GM19397 (cell line): ENCODE results near the gene ODF2L.
"Not testable (repeated sequence)": the region's sequence is repeated elsewhere in the genome, so short reads cannot be mapped to it uniquely, and the experiment has no call there.

Experiments
- ATAC-seq: cut with Tn5 transposase; IDR thresholded peaks from one replicate; pipeline ENCODE4 v1.9.1; 2021; ENCODE audit warnings: mild to moderate bottlenecking, moderate library complexity; ENCODE audit not compliant: unreplicated experiment

ODF2L gene

DNA sequence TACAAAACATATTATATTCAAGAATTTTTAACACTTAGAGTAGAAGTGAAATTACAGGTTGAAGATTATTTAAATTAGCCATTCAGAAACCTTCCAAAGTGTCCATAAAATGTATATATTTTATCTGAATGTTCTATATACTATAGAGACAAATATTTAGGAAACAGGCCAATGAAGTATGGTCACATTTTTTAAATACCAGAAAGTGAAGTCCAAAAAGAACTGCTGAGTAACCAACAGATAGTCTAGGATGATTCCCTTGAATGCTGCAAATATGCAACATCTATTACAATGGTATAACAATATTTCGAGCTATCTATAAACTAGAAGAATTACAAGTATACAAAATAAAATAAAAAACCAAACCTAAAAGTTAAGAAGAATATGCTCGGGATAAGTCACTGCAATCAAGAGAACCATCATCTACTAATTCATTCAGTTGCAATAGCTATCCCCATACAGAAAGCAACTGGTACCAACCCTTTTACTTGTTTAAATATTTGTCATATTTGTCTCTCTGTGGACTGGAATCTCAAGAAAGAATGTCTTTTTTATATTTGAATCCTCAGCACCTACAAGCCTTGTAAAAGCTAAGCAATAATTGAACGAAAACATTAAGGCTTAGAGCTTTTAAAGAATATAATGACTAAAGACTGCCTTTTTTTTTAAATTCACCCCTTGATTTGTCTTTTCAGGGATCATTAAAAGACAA is 8.1 kb downstream of the ODF2L start:
- ATAC-seq = no peak

DNA sequence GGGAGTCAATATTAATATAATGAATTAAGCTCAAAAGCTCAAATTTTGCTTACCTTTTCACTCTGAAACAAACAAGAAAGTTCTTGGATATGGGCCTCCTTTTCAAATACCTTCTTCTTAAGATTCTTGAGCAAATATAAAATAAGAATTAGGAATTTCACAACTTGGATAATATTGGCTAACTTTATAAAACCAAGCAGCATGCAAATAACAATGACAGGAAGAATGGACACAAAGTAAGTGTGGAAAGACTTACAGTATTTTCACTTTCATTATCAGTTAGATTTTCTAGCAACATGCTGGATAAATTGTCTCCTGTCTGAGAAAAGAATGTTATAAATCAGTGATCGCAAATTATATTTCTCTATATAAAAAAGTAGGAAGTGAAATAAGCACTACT is 13.2 kb downstream of the ODF2L start:
- no peak for ATAC-seq

DNA sequence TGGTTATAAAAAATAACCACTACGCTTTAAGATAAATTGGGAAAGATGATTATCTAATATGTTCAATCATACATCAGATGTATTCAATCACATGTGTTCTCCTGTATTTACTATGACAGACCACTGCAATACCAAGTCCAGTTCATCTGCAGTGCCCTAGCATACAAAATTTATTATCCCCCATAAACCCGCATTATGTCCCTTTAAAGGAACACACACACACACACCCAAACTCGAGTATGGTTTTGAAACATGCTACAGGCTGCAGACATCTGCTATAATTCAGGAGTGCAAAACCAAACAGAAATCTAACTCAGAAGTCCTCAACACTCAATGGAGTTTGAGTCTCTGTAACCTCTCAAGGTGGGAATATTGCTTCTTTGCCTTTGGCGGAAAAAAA is 14.9 kb downstream of the ODF2L start:
- no peak for ATAC-seq

DNA sequence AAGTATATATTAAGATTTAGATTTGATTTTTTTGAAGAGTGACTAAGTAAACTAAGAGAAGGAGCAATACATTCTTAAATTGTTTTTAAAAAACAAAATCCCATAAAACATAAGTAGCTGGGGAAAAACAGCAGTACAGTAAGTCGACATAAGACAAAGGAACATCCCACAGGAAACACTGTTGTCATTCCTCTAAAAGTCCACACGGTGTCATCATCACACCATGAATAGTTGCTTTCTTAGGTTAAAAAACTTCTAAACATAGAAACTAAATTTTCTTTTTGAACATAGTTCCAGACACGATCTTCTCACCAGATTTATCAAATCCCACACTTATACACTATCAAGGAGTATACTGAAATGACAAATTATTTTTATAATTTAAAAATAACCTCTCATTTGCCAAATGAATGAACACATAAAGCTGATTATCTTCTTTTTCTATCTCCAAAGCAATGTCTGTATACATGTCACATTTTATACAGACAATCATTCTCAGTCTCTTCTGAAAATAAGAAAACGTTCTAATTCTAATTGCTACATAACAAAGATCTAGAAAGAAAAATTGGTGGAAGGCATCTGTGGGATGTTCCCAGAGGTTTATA is 15.8 kb downstream of the ODF2L start:
- ATAC-seq = no peak

DNA sequence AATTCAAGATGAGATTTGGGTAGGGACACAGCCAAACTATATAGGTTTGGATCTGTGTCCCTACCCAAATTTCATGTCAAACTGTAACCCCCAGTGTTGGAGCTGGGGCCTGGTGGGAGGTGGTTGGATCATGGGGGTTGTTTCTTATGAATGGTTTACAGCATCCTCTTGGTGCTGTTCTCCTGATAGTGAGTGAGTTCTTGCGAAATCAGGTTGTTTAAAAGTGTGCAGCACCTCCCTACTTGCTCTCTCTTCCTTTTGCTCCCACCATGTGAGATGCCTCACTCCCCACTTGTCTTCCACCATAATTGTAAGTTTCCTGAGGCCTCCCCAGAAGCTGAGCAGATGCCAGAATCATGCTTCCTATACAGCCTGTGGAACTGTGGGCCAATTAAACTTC is 17.3 kb downstream of the ODF2L start:
- no peak for ATAC-seq

DNA sequence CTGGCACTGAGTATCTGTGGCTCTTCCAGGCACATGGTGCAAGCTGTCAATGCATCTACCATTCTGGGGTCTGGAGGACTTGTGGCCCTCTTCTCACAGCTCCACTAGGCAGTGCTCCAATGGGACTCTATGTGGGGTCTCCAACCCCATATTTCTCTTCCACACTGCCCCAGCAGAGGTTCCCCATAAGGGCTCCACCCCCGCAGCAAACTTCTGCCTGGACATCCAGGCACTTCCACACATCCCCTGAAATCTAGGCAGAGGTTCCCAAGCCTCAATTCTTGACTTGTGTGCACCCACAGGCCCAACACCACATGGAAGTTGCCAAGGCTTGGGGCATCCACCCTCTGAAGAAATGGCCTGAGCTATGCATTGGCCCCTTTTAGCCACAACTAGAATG is 18.8 kb downstream of the ODF2L start:
- ATAC-seq = no peak

DNA sequence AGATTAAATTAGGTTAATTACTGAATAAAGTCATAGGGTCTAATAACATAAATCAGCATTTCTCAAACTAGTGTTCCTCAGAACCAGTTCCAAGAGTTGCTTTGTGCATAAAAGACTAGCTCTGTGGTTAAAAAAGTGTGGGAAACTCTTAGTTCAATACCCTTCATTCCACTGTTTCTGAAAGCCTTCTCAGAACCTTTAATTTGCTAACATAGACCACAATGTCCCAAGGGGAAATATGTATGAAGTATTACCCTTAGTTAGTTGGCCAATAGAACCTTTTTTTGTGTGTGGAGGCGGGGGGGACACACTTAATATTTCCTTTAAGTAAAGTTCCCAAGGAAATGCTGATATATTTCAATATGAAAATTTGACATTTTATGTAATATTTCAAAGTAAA is 20.4 kb downstream of the ODF2L start:
- ATAC-seq = no peak

DNA sequence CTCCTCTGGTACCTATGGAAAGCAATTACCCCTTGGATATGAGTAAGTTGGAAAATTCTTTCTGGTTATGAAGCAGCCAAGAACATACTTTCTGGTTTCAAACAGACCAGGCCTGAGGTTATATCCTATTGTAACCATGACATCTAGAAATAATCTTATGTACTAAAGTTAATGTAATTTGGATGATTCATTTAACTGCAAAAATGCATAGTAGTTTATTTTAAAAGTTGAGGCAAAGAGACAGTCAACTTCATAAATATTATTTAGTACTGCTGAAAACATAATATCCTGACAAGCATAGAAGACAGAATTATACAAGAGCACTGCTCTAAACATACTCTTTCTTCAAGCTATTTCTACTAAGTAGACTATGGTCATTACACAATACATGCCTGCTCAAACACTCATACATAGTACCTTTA is 25.5 kb downstream of the ODF2L start:
- no peak for ATAC-seq

DNA sequence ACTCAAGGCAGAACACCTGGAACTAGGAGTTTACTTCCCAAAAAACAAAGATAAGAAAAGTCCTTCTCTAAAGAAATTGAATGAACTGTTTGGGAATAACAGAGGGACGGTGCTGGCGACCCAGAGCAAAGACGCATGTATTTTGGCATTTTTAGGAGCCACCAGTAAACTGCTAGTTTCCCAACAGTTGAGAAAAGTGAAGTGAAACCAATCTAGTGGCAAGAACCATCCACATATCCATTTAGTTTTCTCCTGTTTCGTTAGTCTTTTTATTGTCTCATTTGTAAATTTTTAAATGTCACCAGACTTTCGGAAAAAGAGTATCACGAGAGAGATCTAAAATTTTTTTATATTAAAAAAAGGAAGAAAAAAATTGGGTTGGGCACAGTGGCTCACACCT is 30.2 kb downstream of the ODF2L start:
- ATAC-seq = no peak

DNA sequence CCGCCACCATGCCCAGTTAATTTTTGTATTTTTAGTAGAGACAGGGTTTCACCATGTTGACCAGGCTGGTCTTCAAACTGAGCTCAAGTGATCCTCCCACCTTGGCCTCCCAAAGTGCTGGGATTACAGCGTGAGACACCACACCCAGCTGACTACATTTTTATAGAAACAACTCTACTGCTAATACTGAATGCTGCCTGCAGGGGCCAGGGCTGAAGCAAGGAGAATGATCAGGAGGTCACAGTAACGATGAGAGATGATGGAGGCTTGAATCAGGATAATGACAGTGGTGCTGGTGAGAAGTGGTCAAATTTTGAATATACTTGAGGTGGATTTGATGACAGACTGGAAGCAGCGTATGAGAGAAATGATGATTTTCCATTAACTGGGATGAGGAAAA is 33.3 kb downstream of the ODF2L start:
- no peak for ATAC-seq

DNA sequence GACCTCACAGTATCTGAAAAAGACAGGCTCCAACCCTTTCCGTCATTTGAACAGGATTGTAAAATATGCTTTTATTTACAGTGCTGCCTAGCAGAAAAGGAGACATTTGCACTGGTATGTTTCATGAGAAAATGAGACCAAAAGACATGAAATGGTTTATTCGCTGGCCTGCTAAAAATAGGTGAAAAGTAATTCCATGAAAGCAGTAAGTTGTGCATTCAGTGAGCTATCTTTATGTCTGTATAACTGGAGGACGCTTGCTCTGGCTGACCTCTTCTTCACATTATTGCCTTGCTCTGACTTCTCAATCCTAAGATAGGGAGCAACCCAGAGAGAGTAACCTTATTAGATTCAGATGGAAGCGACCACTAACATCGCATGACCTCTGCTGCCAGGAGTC is 38.3 kb downstream of the ODF2L start:
- ATAC-seq = no peak

DNA sequence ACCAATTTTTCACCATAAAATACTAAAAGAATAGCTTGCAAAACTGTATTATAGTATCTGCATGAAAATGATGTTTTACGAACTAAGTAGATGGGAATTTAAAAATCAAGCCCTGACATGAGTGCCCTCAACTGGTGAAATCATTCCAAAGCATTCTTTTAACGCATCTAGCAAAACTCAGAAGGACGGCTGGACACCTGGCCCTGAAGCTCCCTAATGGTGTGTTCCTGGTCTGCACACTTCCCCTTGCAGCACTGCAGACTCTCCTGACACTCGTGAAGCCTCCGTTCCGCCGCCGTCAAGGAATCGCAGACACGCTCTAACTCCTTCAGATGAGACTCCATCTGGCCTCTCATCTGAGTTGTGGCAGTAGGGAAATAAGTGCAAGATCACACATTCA is 39.9 kb downstream of the ODF2L start:
- ATAC-seq = no peak

DNA sequence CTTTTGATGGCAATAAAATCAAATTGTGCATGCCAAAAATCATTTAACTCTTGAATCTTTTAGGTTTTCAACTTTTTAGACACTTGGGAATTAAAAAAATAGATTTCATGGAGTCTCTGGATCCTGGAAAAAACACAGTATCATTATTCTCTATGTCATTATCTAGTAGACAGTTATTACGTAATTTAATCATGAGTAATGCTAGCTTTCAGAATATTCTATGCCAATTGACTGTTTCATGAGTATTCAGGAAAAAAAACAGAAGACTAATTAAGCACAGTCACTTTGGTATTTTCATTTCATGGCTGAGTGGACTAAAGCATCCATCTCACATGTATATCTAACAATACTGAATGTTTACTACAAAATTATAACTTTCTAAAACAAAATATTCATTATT is 44.0 kb downstream of the ODF2L start:
- ATAC-seq = no peak

DNA sequence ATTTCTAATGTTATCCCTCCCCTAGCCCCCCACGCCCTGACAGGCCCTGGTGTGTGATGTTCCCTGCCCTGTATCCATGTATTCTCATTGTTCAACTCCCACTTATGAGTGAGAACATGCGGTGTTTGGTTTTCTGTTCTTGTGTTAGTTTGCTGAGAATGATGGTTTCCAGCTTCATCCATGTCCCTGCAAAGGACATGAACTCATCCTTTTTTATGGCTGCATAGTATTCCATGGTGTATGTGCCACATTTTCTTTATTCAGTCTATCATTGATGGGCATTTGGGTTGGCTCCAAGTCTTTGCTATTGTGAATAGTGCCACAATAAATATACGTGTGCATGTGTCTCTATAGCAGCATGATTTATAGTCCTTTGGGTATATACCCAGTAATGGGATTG is 45.9 kb downstream of the ODF2L start:
- not testable (repeated sequence) for ATAC-seq

DNA sequence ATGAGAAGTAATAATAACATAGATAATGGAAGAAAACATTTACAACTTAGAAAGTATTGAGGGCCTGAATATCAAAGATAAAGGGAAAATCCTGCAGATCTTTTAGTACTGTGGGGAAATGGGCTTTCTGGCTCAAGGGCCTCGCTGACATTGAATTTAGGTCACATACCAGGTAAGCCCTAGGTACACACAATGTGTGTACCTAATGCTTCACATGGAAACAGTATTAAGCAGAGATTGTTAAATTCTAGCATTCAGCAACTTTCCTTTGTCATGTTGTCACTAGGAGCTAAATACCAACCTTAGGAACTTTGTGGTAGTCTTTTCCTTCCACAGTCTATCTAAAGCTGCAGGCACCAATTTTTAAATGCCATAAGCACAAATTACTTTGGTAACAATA is 49.7 kb downstream of the ODF2L start:
- ATAC-seq = no peak

DNA sequence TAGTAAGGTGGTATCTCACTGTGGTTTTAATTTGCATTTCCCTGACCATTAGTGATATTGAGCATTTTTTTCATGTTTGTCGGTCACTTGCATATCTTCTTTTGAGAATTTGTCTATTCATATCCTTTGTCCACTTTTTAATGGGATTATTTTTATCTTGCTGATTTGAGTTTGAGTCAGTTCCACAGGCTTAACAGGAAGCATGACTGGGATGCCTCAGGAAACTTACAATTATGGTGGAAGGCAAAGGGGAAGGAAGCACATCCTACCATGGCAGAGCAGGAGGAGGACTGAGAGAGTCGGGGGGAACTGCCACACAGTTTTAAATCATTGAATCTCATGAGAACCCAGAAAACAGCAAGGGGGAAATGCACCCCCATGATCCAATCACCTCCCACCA is 51.1 kb downstream of the ODF2L start:
- no peak for ATAC-seq

DNA sequence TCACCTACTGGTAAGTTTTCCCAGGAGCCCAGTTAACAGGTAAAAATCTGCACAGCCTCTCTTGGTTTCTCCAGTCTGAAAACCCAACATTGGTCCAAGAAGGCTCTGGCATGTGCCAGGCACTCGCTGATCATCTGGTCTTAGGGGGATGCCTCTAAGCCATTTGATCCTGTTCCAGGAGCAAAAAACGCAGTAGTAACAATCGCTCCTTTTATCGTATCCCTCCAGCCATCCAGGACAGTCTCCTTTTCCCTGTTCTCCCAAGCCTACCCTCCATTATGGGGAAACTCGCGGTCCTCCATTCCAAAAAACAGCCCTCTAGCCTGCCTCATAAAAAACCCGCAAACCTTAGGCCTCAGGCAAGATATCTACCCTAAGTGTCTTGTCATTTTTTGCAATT is 56.2 kb downstream of the ODF2L start:
- no peak for ATAC-seq

DNA sequence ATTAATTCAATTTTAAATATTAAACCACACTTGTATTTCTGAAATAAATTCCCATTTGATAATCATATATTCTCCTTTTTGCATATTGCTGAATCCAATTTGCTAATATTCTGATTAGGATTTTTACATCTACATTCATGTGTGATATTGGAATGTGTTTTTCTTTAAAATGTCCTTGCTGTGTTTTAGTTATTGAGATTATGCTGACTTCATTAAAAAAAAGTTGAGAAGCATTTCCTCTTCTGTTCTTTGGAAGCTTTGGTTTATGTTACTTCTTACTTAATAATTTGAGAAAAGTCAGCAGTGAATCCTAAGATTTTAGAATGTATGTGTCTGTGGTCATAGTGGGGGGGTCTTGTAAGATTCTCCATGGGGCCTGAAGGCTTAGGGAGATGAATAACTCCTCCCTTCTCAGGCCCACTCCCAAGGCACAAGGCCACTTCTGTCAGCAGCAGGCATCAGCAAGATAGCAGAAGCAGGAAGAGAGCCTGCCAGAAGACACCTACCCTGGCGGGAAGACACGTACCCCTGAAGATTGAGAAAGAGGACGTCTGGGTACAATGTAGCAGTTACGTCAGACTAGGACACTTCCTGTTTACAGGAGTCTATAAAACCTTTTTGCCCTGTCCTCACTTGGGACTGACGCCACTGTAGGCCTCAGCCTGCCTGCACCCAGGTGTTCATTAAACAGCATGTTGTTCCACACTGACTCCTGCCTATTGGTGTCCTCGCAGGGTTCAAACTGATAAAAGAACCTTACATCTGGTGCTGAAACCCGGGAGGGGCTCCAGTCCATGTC is 56.9 kb downstream of the ODF2L start:
- no peak for ATAC-seq

DNA sequence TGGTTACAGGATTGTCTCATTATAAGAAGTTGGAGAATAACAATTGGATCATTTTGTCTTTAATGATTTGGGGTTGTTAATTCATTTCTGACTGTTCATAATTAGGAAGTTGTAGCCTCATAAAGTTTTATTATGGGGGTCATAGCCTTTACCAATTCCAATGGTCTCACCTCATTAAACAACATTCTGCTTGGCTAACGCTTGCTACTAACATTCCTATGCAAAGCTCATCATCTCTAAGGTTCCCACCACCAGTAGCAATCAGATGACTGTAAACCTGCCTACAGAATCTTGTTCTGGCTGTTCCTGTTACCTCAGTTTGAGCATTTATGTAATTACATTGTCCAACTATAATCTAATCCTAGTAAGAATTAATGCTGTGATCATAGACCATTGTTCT is 60.2 kb downstream of the ODF2L start:
- no peak for ATAC-seq

DNA sequence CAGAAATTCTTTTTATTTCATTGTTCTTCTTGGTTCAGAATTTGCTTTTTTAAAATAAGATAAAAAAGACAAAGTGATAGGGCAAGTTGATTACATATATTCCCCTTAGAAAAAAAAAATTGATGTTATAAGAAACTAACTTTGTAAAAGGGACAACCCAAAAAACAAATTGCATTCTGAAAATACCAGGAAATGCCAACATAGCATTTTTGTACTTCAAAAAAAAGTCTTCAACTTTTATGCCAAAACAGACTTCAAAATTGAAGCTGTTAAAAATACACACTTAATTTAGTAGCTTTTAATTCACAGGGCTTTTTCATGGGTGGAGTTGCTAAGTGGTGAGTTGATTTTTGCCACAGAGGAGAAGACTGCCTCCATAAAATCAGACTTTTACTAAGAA is 70.9 kb downstream of the ODF2L start:
- ATAC-seq = no peak

DNA sequence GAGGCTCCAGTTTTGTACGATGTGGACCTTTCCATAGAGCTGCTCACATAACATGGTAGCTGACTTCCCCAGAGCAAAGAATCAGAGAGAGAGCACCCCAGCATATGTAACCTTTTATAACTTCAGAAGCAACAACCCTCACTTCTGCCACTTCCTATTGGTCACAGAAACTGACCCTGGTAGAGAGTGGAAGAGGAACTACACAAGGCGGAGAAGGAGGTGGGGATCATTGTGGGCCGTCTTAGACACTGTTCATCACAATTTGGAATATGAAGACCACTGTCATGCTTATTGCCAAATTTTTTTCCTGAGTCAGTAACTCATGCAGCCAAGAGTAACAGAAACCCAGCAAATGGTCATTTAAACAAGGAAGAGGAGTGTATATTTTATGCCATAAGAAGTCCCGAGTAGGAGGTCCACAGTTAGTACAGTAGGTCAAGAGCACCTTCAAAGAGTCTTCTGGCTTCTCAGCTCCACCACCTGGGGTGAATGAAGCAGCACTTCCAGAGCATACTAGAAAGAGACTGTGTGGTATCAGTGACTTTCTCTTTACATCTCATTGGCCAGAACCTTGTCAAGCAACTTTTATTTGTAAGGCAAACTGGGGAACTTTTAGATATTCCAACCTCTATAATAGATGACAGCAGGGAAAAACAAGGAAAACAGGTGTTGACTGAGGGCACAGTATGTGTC is 71.8 kb downstream of the ODF2L start:
- no peak for ATAC-seq

DNA sequence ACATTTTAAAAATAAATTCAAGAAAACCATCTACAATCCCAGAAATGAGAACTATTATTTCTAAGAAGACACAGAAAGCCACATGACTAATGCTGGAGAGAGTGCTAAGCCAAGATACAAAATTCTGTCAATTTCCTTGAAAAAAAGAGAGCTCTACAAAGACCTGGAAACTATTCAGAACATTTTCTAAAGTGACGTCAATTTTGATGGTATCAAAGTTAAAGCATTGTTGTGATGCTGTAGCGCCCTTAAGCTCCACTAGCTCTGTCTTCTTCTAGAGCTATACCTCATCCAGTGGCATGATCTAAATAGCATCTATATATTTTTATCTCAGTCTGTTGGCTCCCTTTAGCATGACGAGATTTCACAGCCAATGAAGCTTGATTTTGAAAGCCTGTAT is 73.9 kb downstream of the ODF2L start:
- ATAC-seq = no peak
